ENCODE measurements around the gene LFNG.

DNA sequence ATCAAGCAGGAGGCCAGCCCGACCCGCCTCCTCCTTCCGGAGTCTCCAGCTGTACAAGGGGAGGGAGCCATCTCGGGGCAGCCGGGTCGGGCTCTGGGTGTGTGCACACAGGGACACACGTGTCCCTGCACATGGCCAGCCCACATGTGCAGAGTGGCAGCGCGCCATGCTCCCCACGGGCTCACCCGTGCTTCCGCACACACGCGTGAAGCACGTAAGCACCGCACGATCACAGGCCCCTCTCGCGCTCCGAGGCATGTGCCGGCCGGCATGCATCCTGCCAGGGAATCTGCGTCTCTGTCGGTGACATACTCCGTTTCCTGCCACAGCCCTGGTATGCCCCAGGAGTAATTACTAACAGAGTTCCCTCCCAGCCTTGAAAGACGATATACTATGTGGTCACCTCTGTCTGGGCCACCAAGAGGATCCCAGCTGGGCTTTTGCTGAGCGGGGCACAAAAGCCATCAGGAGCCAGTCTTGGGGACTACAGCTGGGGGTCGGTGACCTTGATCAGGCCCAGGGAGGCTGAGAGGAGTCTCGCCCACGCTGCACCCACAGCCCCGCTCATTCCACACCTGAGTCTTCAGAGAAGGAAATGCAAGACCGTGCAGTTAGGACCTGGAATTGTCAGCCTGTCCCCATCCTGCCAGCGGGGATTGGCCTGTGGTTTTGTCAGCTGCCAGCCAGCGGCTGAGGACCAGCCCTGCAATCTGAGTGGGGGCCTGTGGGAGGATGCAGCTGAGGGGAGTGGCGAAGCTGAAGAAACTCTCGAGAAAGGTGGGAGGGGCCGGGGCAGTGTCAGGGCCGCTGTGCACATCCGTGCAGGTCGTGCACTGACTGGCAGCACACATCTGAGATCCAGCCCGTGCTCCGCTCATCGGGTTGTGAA lies 11.0 kb upstream of the LFNG start:
- TF ChIP-seq CTCF (IDR thresholded peaks at IDR 0.05) (no peak), POLR2A (IDR thresholded peaks at IDR 0.05) (no peak), EP300 (IDR thresholded peaks at IDR 0.05; ENCODE audit: low read depth) (no peak)
